Measurements from ENCODE around the gene ARHGEF7.
"Not testable (repeated sequence)": the region's sequence is repeated elsewhere in the genome, so short reads cannot be mapped to it uniquely, and the experiment has no call there.

Gene ARHGEF7

DNA sequence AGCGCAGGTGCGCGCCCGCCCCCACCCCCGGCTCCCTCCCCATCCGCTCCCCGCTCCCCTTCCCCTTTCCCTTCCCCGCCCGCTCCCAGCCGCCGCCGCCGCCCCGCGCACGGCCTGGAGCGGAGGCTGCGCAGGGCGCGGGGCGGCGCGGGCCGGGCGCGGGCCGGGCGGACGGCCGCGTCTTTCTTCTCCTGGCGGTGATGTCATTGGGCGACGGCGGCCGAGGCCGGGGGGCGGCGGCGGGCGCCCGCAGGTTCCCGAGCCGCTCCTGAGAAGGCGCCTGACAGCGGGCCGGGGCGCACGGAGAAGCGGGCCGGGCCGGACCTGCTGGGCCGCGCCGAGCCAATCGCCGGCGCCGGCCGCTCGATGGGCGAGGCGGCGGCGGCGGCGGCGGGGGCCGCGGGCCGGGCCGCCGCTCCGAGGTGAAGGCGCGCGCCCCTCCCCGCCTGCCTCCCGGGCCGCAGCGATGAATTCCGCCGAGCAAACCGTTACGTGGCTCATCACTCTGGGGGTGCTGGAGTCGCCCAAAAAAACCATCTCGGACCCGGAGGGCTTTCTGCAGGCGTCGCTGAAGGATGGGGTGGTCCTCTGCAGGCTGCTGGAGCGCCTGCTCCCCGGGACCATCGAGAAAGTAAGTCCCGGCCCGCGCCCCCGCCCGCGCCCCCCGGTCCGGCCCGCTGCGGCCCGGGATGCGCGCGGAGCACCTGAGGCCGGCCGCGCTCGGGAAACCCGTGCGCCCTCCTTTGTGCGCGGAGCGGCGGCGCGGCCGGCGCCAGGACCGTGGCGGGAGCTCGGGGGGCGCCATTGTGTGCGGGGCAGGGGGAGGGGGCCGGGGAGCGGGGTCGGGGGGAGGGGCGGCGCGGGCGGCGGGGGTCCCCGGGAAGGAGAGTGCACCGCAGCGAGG lies at the start of gene ARHGEF7:
TSS of gene ARHGEF7 (plus strand) at position 250 of the 904 bp plus-strand sequence. CDS start at position 467, 217 bp downstream.
- FAIRE-seq, result no peak

DNA sequence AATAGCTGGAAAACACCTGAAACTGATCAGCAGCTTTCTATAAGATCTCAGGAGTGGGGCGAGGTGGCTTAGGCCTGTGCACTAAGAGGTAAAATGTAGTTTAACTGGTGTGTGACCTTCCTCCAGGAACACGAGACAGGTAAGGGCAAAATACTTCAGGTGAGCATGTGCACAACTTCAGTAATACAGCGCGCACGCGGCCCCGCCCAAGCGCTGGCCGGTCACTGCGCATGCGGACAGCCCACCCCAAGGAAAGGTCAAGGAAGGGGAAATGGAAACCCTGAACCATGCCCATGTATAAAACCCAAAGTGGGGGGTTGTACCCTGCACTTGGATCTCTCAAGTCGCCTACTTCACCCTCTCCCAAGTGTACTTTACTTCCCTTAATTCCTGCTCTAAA lies 49.4 kb upstream of the ARHGEF7 start:
- FAIRE-seq, result no peak

DNA sequence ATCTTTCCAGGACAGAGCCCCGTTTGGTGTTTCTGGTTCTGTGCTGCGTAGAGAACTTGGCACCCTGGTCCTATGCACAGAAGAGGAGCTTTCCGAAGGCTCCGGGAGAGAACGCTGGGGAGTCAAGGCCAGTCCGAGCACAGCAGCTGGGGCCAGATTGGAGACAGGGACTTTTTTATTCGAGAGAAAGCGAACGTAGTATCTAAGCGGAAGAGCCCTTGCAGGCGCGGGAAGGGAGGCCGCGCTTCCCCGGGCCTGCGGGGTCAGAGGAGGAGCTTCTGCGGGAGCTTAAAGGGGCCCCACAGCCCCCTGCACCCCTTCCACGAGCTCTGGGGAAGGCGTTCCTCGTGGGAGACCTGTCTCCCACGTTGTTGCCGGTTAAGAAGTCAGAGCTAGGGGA lies 48.6 kb upstream of the ARHGEF7 start:
- FAIRE-seq, result no peak

GRCh38 chr13:111068009-111068350 lies 47.1 kb upstream of the ARHGEF7 start:
- FAIRE-seq, result no peak

- FAIRE-seq, result not testable (repeated sequence)
Observed at GRCh38 chr13:111071120-111071519, 44.0 kb upstream of the ARHGEF7 start.

DNA sequence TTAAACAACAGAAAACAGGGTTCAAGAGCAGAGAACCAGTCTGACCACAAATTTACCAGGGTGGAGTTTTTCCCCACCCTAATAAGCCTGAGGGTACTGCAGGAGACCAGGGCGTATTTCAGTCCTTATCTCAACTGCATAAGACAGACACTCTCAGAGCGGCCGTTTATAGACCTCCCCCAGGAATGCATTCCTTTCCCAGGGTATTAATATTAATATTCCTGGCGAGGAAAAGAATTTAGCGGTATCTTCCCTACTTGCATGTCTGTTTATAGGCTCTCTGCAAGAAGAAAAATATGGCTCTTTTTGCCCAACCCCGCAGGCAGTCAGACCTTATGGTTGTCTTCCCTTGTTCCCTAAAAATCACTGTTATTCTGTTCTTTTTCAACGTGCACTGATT lies 43.6 kb upstream of the ARHGEF7 start:
- not testable (repeated sequence) for FAIRE-seq

DNA sequence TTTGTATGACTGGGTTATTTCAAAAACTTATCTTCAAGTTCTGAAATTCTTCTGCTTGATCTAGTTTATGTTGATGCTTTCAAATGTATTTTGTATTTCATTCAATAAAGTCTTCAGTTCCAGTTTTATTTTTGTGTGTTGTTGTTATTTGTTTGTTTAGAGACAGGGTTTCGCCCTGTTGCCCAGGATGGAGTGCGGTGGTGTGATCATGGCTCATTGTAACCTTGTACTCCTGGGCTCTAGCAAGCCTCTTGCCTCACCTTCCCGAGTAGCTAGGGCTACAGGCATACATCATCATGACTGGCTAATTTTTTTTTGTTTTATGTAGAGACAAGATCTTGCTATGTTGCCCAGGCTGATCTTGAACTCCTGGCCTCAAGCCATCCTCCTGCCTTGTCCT lies 40.3 kb upstream of the ARHGEF7 start:
- no peak for FAIRE-seq

DNA sequence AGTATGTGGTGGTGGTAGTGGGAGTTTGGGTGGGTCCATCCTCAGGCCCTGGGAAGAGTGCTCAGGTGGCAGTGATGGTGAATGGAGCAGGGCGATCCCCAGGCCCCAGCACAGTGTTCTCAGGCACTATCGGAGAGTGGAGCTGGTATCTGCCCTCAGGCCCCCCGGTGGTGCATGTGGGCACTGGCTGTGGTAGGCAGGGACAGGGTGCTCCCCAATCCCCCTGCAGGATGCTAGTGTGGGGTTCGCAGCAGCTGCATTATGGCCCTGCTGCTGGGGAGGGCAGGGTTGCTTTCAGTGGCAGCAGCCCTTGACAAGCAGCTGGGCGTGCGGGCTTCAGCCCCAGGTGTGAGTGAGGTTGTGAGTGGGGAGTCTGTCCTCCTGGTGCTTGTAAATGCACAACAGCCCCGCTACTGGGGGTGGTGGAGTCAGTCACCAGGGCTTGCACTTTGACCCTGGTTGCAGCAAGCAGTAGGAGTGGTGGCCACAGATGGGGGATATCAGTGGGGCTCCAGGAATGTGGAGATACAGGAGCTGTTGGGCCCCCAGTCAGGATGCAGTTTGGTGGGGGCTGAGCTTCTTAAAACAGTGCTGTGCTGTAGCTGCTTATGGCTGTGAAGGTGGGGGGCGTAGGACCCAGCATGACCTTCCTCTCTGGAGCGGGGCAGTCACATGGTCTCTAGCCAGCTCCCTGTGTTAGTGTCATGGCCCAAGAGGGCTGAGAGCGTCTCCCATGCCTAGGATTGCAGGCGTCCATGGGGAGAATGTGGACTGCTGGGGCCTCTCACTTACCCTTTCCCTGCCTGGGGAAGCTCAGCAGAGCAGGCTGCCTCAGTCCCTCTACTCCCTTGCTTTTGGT lies 38.7 kb upstream of the ARHGEF7 start:
- no peak for FAIRE-seq

DNA sequence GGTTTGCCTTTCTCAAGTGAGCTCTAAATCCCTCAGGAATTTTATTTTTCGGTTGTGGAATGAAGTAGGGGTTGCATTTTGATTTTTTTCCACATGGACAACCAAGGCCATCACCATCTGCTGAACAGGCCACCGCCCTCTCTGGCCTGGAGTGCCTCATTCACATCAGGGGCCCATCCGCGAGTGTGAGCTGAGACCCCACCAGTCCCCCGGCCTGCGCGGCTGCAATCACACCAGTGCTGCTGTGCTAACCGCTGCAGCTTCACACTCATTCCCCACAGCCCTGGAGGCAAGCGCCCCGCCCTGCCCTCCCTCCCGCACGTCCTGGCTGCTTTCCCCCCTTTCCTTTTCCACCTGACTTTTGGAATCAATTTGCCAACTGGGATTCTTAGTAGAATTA lies 35.7 kb upstream of the ARHGEF7 start:
- FAIRE-seq, result no peak

- no peak for FAIRE-seq
Observed at GRCh38 chr13:111080642-111081041, 34.5 kb upstream of the ARHGEF7 start.

DNA sequence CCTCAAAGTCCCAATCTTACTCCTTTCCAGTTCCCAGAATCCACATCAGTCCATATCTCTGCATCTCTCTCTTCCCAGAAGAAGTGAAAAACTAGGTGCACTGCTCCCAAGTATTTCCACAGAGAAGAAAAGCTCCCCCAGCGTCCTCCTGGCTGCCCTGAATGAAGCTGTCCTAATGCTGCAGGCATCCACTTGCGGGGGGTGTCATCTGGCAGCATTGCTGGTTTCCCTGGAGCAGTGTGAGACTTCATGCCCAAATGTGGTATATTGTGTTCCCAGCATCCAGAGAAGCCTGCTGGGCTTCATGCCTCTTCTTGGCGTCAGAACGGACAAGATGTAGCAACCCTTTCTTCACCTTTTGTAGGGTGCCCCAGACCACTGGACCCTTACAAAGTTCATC lies 32.9 kb upstream of the ARHGEF7 start:
- FAIRE-seq, result no peak

DNA sequence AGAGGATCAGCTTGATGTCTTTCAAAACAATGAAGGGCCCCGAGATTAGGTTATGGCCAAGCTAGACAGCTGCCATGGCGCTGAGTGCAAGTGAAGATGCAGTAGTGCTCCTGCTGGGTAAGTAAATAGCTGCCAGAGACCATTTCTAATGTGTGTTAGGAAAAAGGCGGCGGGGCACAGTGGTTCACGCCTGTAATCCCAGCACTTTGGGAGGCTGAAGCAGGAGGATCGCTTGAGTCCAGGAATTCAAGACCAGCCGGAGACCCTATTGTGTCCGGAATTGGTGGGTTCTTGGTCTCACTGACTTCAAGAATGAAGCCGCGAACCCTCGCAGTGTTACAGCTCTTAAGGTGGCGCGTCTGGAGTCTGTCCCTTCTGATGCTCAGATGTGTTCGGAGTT lies 32.3 kb upstream of the ARHGEF7 start:
- not testable (repeated sequence) for FAIRE-seq

- not testable (repeated sequence) for FAIRE-seq
Observed at GRCh38 chr13:111083693-111084092, 31.4 kb upstream of the ARHGEF7 start.

DNA sequence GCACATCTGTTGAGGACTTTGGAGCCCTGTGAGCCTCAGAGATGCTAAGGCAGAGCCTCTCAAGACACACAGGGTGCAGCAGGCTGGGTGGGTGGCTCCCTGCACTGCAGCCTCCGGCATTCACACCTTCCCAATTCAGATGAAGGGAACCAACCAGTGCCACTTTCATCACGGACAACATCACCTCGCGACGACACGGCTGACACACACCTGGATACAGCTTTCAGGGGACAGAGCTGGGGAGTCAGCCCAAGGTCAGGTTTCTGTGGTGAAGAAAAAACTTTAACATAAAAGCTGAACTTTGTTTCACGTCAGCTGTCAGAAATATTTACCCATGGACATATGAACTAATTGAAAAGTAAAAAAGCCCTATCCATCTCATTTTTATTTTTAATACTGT lies 24.9 kb upstream of the ARHGEF7 start:
- no peak for FAIRE-seq

- no peak for FAIRE-seq
Observed at GRCh38 chr13:111092685-111093084, 22.4 kb upstream of the ARHGEF7 start.

- no peak for FAIRE-seq
Observed at GRCh38 chr13:111093136-111093535, 22.0 kb upstream of the ARHGEF7 start.

DNA sequence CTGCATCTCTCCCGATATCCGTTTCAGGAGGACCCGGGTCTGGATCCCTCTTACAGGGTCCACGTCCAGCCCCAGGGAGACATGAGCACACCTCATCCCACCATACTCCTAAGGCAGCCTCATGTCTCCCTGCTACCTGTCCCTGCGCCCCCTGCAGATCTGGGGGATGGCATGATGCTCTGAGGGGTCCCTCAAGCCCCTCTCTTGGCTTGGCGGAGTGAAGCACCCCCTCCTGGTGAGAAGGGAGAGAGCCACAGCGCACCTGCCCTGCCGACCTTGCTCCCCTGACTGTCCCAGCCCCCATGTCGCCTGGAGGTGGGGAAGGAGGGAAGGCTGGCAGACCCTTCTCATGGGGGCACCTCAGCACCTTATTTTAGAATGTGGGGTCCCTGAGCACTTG lies 21.5 kb upstream of the ARHGEF7 start:
- FAIRE-seq, result no peak

GRCh38 chr13:111095031-111095840 lies 19.9 kb upstream of the ARHGEF7 start:
- FAIRE-seq, result no peak

DNA sequence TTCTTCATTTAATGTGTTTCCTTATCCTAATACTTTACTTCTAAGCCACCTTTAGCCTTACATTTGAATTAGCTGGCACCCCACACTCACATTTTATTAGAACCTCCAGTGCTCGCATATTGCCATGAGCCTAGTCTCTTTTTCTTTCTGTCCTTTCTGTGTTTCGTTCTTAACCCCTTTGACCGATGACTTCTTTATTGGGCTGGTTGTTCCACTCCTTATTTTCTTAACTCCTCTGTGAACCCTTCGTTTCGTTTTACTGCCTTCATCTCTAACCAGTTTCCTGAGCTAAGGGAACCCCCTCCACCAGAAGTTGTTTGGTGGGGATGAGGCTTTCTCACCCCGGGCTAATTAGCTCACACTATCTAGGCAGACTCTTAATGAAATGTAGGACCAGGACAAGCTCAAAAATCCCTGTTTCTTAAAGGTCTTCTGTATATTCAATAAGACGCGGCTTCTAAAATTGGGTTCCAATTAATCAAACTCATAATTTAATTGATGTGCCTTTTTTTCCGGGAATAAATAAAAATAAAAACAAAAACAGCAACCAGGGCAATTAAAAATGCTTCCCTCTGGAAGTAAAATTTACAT lies 19.1 kb upstream of the ARHGEF7 start:
- FAIRE-seq, result no peak

DNA sequence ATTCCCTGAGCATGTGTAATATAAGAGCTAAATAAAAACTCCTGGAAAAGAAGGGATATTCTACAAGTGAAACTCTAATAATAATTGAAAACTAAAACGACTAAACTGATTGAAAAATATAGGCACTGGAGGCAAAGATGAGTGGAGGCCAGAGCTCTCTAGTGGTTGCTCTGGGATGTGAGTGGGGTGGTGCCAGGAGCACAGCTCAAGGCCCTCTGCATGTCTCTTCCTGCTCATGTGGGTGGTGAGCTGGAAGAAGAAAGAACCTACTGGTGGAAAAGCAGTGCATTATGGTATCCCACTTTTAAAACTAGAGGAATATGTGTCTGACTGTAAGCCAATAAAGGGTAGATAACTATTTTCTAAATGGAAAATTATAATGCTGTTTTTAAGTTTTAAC lies 15.8 kb upstream of the ARHGEF7 start:
- FAIRE-seq, result no peak

GRCh38 chr13:111110054-111110453 lies 5.1 kb upstream of the ARHGEF7 start:
- FAIRE-seq, result no peak

- no peak for FAIRE-seq
Observed at GRCh38 chr13:111111376-111111937, 3.7 kb upstream of the ARHGEF7 start.

All from islet of Langerhans (tissue), 1 donor.